PFSK-1 (cell line): Measurements from ENCODE around the gene FICD.

Experiments
- POLR2AphosphoS5 ChIP-seq: IDR thresholded peaks from 2 replicates; pipeline ENCODE4 v1.6.1; 2012; ENCODE audit warnings: low read depth, mild to moderate bottlenecking, control low read depth, low read length, moderate library complexity
- REST ChIP-seq, 2 experiments: IDR thresholded peaks; 2 replicates each; pipeline versions ENCODE4 v1.6.1 to v1.8.0; 2011 to 2012; ENCODE audit warnings: low read depth in 2 of 2, low read length in 2 of 2, control low read depth in 1 of 2, inconsistent platforms in 1 of 2, mild to moderate bottlenecking in 1 of 2, moderate library complexity in 1 of 2; ENCODE audit not compliant: insufficient read depth in 1 of 2

- no peak for TF ChIP-seq POLR2AphosphoS5
- no peak for TF ChIP-seq REST (IDR thresholded peaks at IDR 0.05; ENCODE audit: insufficient read depth in 1 of 2, low read depth in 2 of 2, low read length in 2 of 2)
Observed at GRCh38 chr12:108507971-108508642, 7.0 kb upstream of the FICD start.
